ENCODE measurements around the gene FXYD6. TPM values are rescaled to one million over a fixed set of nuclear protein-coding genes. Genes with fewer than 3 reads are reported as not detected.
"Not testable (repeated sequence)": the region's sequence is repeated elsewhere in the genome, so short reads cannot be mapped to it uniquely, and the experiment has no call there.

The FXYD6 gene
- total RNA-seq = 10 to 100 TPM; 21.5 to 79.9 (median 25.6) TPM

- ATAC-seq (ENCODE audit: low FRiP score) (peak; percentile 48), DNase-seq (ENCODE audit: low spot score) (no peak)
- TF ChIP-seq CTCF (IDR thresholded peaks at IDR 0.05) = no peak
Measured at GRCh38 chr11:117876341-117877119, at the start of gene FXYD6. TSS of gene FXYD6 (minus strand) at chr11:117876658. CDS start at chr11:117842776, 33,882 bp downstream.

GRCh38 chr11:117926166-117926565 lies 49.7 kb upstream of the FXYD6 start:
- not testable (repeated sequence) for DNase-seq (ENCODE audit: low spot score); ATAC-seq (ENCODE audit: low FRiP score)

- TF ChIP-seq CTCF (IDR thresholded peaks at IDR 0.05) = no peak
- DNase-seq (ENCODE audit: low spot score) = no peak
- ATAC-seq (ENCODE audit: low FRiP score) = no peak
Measured at GRCh38 chr11:117925198-117925925, 48.9 kb upstream of the FXYD6 start.

GRCh38 chr11:117924631-117925170 lies 48.2 kb upstream of the FXYD6 start:
- DNase-seq (ENCODE audit: low spot score) (no peak), ATAC-seq (ENCODE audit: low FRiP score) (no peak)
- TF ChIP-seq CTCF (IDR thresholded peaks at IDR 0.05) = no peak

- no peak for DNase-seq (ENCODE audit: low spot score)
- no peak for ATAC-seq (ENCODE audit: low FRiP score)
Measured at GRCh38 chr11:117923773-117924172, 47.3 kb upstream of the FXYD6 start.

GRCh38 chr11:117923275-117923674 lies 46.8 kb upstream of the FXYD6 start:
- TF ChIP-seq CTCF (IDR thresholded peaks at IDR 0.05) = no peak
- no peak for DNase-seq (ENCODE audit: low spot score)
- ATAC-seq (ENCODE audit: low FRiP score) = no peak

More at GRCh38 chr11:117923773-117924172, 47.3 kb upstream of the FXYD6 start:
- TF ChIP-seq CTCF (IDR thresholded peaks at IDR 0.05) = no peak

GRCh38 chr11:117921893-117922292 lies 45.4 kb upstream of the FXYD6 start:
- no peak for DNase-seq (ENCODE audit: low spot score)
- ATAC-seq (ENCODE audit: low FRiP score) = no peak

More at GRCh38 chr11:117921893-117922292, 45.4 kb upstream of the FXYD6 start:
- no peak for TF ChIP-seq CTCF (IDR thresholded peaks at IDR 0.05)
